Liver (tissue), 3 donors: ENCODE measurements around the gene RBM6.

Source experiments
- CTCF ChIP-seq: fragments of 150-350 bp; IDR thresholded peaks from 2 replicates; pipeline ENCODE4 v1.5.1; 2017; ENCODE audit warnings: improper control_type of control experiment, low read depth, low read length; ENCODE audit not compliant: missing input control
- EGR1 ChIP-seq, 2 donors: IDR thresholded peaks; 2 replicates each; pipeline ENCODE4 v1.6.1; 2016 to 2018; ENCODE audit warnings: antibody characterized with exemption in 2 of 2, low read depth in 2 of 2
- JUND ChIP-seq, 2 donors: IDR thresholded peaks; 2 replicates each; pipeline ENCODE4 v1.6.1; 2016; ENCODE audit warnings: antibody characterized with exemption in 2 of 2
- REST ChIP-seq: IDR thresholded peaks from 2 replicates; pipeline ENCODE4 v1.6.1; 2016; ENCODE audit warnings: antibody characterized with exemption, mild to moderate bottlenecking
- donor health status: healthy.
- donor health status: healthy.

GRCh38 chr3:49996016-49996415, 56.1 kb downstream of the RBM6 start:
- TF ChIP-seq CTCF (no peak), JUND (IDR thresholded peaks at IDR 0.05) (no peak), EGR1 (IDR thresholded peaks at IDR 0.05; ENCODE audit: low read depth in 2 of 2) (no peak), REST (no peak)
